GM19328 (cell line): ENCODE measurements around the gene SYNGAP1.

ENCODE experiments used
- ATAC-seq: cut with Tn5 transposase; IDR thresholded peaks from one replicate; pipeline ENCODE4 v1.9.1; 2021; ENCODE audit warnings: mild to moderate bottlenecking, moderate library complexity; ENCODE audit not compliant: unreplicated experiment

Gene SYNGAP1

DNA sequence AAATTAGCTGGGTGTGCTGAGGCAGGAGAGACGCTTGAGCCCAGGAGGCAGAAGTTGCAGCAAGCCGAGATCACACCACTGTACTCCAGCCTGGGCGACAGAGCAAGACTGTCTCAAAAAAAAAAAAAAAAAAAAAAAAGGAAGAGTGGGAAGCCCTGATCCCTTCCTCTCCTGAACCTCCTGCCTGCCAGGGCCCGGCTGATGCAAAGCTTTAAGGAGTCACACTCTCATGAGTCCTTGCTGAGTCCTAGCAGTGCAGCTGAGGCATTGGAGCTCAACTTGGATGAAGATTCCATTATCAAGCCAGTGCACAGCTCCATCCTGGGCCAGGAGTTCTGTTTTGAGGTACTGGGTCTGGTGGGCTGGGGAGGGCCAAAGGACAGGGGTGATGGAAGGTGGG, 15.1 kb downstream of the SYNGAP1 start:
- ATAC-seq, result no peak

GRCh38 chr6:33437666-33438065, 17.8 kb downstream of the SYNGAP1 start:
- no peak for ATAC-seq

GRCh38 chr6:33438978-33439594, 19.2 kb downstream of the SYNGAP1 start:
- no peak for ATAC-seq

GRCh38 chr6:33439956-33440648, 20.2 kb downstream of the SYNGAP1 start:
- ATAC-seq, result no peak

- no peak for ATAC-seq
These were observed 20.9 kb downstream of the SYNGAP1 start for GRCh38 chr6:33440649-33441309.

GRCh38 chr6:33441457-33441856, 21.6 kb downstream of the SYNGAP1 start:
- ATAC-seq, result no peak

- no peak for ATAC-seq
These were observed 22.4 kb downstream of the SYNGAP1 start for GRCh38 chr6:33442283-33442682.

GRCh38 chr6:33443025-33443424, 23.2 kb downstream of the SYNGAP1 start:
- no peak for ATAC-seq

DNA sequence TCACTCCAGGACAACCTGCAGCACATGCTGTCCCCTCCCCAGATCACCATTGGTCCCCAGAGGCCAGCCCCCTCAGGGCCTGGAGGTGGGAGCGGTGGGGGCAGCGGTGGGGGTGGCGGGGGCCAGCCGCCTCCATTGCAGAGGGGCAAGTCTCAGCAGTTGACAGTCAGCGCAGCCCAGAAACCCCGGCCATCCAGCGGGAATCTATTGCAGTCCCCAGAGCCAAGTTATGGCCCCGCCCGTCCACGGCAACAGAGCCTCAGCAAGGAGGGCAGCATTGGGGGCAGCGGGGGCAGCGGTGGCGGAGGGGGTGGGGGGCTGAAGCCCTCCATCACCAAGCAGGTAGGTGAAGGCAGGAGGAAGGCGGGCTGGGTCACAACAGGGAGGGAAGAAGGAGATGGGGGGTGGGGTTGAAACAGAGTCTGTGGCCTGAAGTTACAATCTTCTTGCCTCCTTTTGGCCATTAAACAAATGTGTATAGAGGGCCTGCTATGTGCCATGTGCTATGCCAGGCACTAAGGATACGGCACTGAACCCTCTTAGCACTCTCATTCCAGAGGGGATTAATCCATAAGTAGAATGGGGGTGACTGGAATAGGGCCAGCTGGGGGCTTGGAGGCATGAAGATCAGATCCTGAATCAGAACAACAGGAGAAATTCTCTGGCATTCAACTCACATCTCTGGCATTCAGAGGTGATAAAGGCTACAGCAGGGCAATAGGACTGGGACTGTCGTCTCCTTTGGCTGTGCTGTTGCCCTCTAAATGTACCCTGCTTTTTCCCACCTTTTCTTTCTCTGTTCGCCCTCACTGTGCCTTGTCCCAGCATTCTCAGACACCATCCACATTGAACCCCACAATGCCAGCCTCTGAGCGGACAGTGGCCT, 24.0 kb downstream of the SYNGAP1 start:
- no peak for ATAC-seq

DNA sequence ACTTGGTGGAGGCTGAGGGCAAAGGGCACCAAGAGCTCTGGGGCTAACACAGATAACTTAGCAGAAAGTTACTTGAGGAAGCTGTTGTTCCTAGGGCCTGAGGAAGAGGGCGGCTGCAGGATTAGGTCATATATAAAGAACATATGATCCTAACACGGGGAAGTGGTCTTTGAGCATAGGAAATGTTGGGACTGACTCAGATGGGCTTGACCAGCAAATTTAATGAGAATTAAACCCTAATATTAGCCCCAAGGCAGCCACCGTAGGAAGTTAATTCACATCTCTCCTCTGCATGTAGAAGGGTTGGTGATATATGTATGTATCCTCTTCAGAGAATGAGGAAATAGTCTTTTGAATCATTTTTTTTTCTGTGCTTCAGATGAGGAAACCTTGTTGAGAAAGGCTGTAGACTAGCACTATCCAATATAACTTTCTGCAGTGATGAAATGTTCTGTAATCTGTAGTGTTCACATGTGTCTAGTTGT, 25.3 kb downstream of the SYNGAP1 start:
- no peak for ATAC-seq

- ATAC-seq, result no peak
These were observed 26.5 kb downstream of the SYNGAP1 start for GRCh38 chr6:33446356-33446755.

DNA sequence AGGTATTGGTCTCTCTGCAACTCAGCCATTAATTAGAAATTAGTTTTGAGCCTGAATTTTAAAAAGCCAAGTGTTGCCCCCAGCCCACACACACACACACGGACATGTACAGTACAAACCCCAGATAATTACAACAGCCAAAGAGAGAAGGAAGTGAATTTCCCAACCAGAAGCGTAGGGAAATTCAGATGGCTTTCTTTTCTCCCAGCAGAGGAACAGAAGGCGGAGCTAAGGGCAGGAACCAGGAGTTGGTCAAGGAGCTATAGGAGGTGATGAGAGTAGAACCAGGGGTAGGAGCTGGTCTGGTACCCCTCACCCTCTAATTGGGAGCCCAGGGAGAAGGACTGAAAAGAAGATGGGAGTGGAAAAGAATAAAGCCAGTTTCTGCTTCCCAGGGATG, 30.6 kb downstream of the SYNGAP1 start:
- no peak for ATAC-seq

- no peak for ATAC-seq
These were observed 31.7 kb downstream of the SYNGAP1 start for GRCh38 chr6:33451606-33452005.

- no peak for ATAC-seq
These were observed 32.6 kb downstream of the SYNGAP1 start for GRCh38 chr6:33452496-33452895.

- ATAC-seq, result no peak
These were observed 33.6 kb downstream of the SYNGAP1 start for GRCh38 chr6:33453393-33454008.

- peak; percentile 99 for ATAC-seq
These were observed 34.4 kb downstream of the SYNGAP1 start, which contains the start of gene ZBTB9 for GRCh38 chr6:33454009-33454946. TSS of gene ZBTB9 (plus strand) at chr6:33454576. CDS start at chr6:33455101, 525 bp downstream.

- ATAC-seq, result no peak
These were observed 35.2 kb downstream of the SYNGAP1 start for GRCh38 chr6:33455051-33455450.

- no peak for ATAC-seq
These were observed 36.3 kb downstream of the SYNGAP1 start for GRCh38 chr6:33456156-33456555.

GRCh38 chr6:33458676-33459075, 38.8 kb downstream of the SYNGAP1 start:
- no peak for ATAC-seq
